ENCODE data around the gene NUP205.
"Not testable (repeated sequence)": the region's sequence is repeated elsewhere in the genome, so short reads cannot be mapped to it uniquely, and the experiment has no call there.

NUP205 gene

GRCh38 chr7:135673360-135673706 lies 115.6 kb downstream of the NUP205 start:
- Mint-ChIP-seq H3K9me3 (no peaks in the 10 kb centered on the region), H3K4me3 (no peak overlapping the region), H3K27ac (no peak overlapping the region), H3K4me1 (ENCODE audit: low read depth) (peaks cover 22% of the 10 kb centered on the region), H3K27me3 (no peaks in the 10 kb centered on the region), H3K36me3 (ENCODE audit: low read depth) (peaks cover 59% of the 10 kb centered on the region)
- intact Hi-C loops (cut with micrococcal nuclease) = no loop called here

- Mint-ChIP-seq H3K27ac (no peak overlapping the region), H3K4me1 (ENCODE audit: low read depth) (peaks cover 16% of the 10 kb centered on the region), H3K9me3 (no peaks in the 10 kb centered on the region), H3K27me3 (no peaks in the 10 kb centered on the region), H3K36me3 (ENCODE audit: low read depth) (peaks cover 76% of the 10 kb centered on the region), H3K4me3 (no peak overlapping the region)
- intact Hi-C loops (cut with micrococcal nuclease) = no loop called here
Observed at GRCh38 chr7:135678612-135679575, 121.2 kb downstream of the NUP205 start.

GRCh38 chr7:135681762-135682161 lies 124.0 kb downstream of the NUP205 start:
- no peaks in the 10 kb centered on the region for H3K9me3 Mint-ChIP-seq
- intact Hi-C loops (cut with micrococcal nuclease) = no loop called here
- peaks cover 67% of the 10 kb centered on the region for H3K36me3 Mint-ChIP-seq (ENCODE audit: low read depth)
- H3K4me3 Mint-ChIP-seq = no peak overlapping the region
- no peak overlapping the region for H3K27ac Mint-ChIP-seq
- no peaks in the 10 kb centered on the region for H3K27me3 Mint-ChIP-seq
- peaks cover 16% of the 10 kb centered on the region for H3K4me1 Mint-ChIP-seq (ENCODE audit: low read depth)

- no peaks in the 10 kb centered on the region for H3K9me3 Mint-ChIP-seq
Observed at GRCh38 chr7:135682191-135682590, 124.5 kb downstream of the NUP205 start.

GRCh38 chr7:135683609-135684008 lies 125.9 kb downstream of the NUP205 start:
- Mint-ChIP-seq H3K4me1 (ENCODE audit: low read depth) (peaks cover 16% of the 10 kb centered on the region), H3K27ac (no peak overlapping the region), H3K36me3 (ENCODE audit: low read depth) (peaks cover 49% of the 10 kb centered on the region), H3K9me3 (no peaks in the 10 kb centered on the region), H3K4me3 (no peak overlapping the region), H3K27me3 (no peaks in the 10 kb centered on the region)
- intact Hi-C loops (cut with micrococcal nuclease) = no loop called here

More at GRCh38 chr7:135682191-135682590, 124.5 kb downstream of the NUP205 start:
- Mint-ChIP-seq H3K36me3 (ENCODE audit: low read depth) (peaks cover 63% of the 10 kb centered on the region), H3K27me3 (no peaks in the 10 kb centered on the region), H3K27ac (no peak overlapping the region), H3K4me3 (no peak overlapping the region), H3K4me1 (ENCODE audit: low read depth) (peaks cover 16% of the 10 kb centered on the region)
- intact Hi-C loops (cut with micrococcal nuclease) = no loop called here

- Mint-ChIP-seq H3K36me3 (ENCODE audit: low read depth) (peaks cover 50% of the 10 kb centered on the region), H3K27ac (no peak overlapping the region), H3K27me3 (no peaks in the 10 kb centered on the region), H3K4me1 (ENCODE audit: low read depth) (peaks cover 16% of the 10 kb centered on the region), H3K4me3 (no peak overlapping the region), H3K9me3 (no peaks in the 10 kb centered on the region)
- intact Hi-C loops (cut with micrococcal nuclease) = no loop called here
Observed at GRCh38 chr7:135684136-135684535, 126.4 kb downstream of the NUP205 start.

- intact Hi-C loops (cut with micrococcal nuclease) = no loop called here
- H3K27ac Mint-ChIP-seq = no peak overlapping the region
- H3K4me3 Mint-ChIP-seq = no peak overlapping the region
- H3K9me3 Mint-ChIP-seq = no peaks in the 10 kb centered on the region
- no peaks in the 10 kb centered on the region for H3K27me3 Mint-ChIP-seq
- peaks cover 52% of the 10 kb centered on the region for H3K36me3 Mint-ChIP-seq (ENCODE audit: low read depth)
- peaks cover 16% of the 10 kb centered on the region for H3K4me1 Mint-ChIP-seq (ENCODE audit: low read depth)
Observed at GRCh38 chr7:135684699-135685098, 127.0 kb downstream of the NUP205 start.

GRCh38 chr7:135685306-135686084 lies 127.8 kb downstream of the NUP205 start:
- no peaks in the 10 kb centered on the region for H3K9me3 Mint-ChIP-seq

GRCh38 chr7:135687466-135687865 lies 129.7 kb downstream of the NUP205 start:
- Mint-ChIP-seq H3K4me3 (no peak overlapping the region), H3K27ac (no peak overlapping the region), H3K9me3 (no peaks in the 10 kb centered on the region), H3K36me3 (ENCODE audit: low read depth) (peaks cover 53% of the 10 kb centered on the region), H3K4me1 (ENCODE audit: low read depth) (peaks cover 15% of the 10 kb centered on the region), H3K27me3 (no peaks in the 10 kb centered on the region)
- intact Hi-C loops (cut with micrococcal nuclease) = no loop called here

More at GRCh38 chr7:135685306-135686084, 127.8 kb downstream of the NUP205 start:
- intact Hi-C loops (cut with micrococcal nuclease) = no loop called here
- H3K4me3 Mint-ChIP-seq = no peak overlapping the region
- no peak overlapping the region for H3K27ac Mint-ChIP-seq
- peaks cover 16% of the 10 kb centered on the region for H3K4me1 Mint-ChIP-seq (ENCODE audit: low read depth)
- no peaks in the 10 kb centered on the region for H3K27me3 Mint-ChIP-seq
- peaks cover 53% of the 10 kb centered on the region for H3K36me3 Mint-ChIP-seq (ENCODE audit: low read depth)

- H3K27ac Mint-ChIP-seq = no peak overlapping the region
- H3K36me3 Mint-ChIP-seq (ENCODE audit: low read depth) = peaks cover 43% of the 10 kb centered on the region
- peaks cover 11% of the 10 kb centered on the region for H3K4me1 Mint-ChIP-seq (ENCODE audit: low read depth)
- no peaks in the 10 kb centered on the region for H3K27me3 Mint-ChIP-seq
- H3K9me3 Mint-ChIP-seq = no peaks in the 10 kb centered on the region
- no peak overlapping the region for H3K4me3 Mint-ChIP-seq
- intact Hi-C loops (cut with micrococcal nuclease) = no loop called here
Observed at GRCh38 chr7:135690566-135690965, 132.8 kb downstream of the NUP205 start.

- H3K27ac Mint-ChIP-seq = no peak overlapping the region
- H3K9me3 Mint-ChIP-seq = no peaks in the 10 kb centered on the region
- no peaks in the 10 kb centered on the region for H3K27me3 Mint-ChIP-seq
- H3K4me3 Mint-ChIP-seq = no peak overlapping the region
- H3K36me3 Mint-ChIP-seq (ENCODE audit: low read depth) = peaks cover 41% of the 10 kb centered on the region
- intact Hi-C loops (cut with micrococcal nuclease) = no loop called here
- H3K4me1 Mint-ChIP-seq (ENCODE audit: low read depth) = peaks cover 17% of the 10 kb centered on the region
Observed at GRCh38 chr7:135692055-135692454, 134.3 kb downstream of the NUP205 start.

GRCh38 chr7:135692606-135693005 lies 134.9 kb downstream of the NUP205 start:
- intact Hi-C loops (cut with micrococcal nuclease); H3K9me3 Mint-ChIP-seq; H3K27ac Mint-ChIP-seq; H3K4me3 Mint-ChIP-seq; H3K27me3 Mint-ChIP-seq: not testable (repeated sequence)
- H3K36me3 Mint-ChIP-seq (ENCODE audit: low read depth) = peaks cover 41% of the 10 kb centered on the region
- peaks cover 21% of the 10 kb centered on the region for H3K4me1 Mint-ChIP-seq (ENCODE audit: low read depth)

GRCh38 chr7:135693558-135693957 lies 135.8 kb downstream of the NUP205 start:
- Mint-ChIP-seq H3K9me3 (no peaks in the 10 kb centered on the region), H3K27ac (no peak overlapping the region), H3K27me3 (no peaks in the 10 kb centered on the region), H3K4me1 (ENCODE audit: low read depth) (peaks cover 21% of the 10 kb centered on the region), H3K36me3 (ENCODE audit: low read depth) (peaks cover 41% of the 10 kb centered on the region), H3K4me3 (no peak overlapping the region)
- intact Hi-C loops (cut with micrococcal nuclease) = no loop called here

Measured in dendritic cell treated with granulocyte-macrophage colony-stimulating factor and Interleukin-4, amounts not matched to agents 40 ng/mL and 50 ng/mL, for 4 days (primary cell).